Transverse colon (tissue), 4 donors: Measurements from ENCODE around the gene MBD5. TPM values are rescaled to one million over a fixed set of nuclear protein-coding genes. Genes with fewer than 3 reads are reported as not detected.

Experiments used
- DNase-seq: peaks from one replicate; pipeline ENCODE4 v3.0.0-alpha.2; 2019
- H3K27ac ChIP-seq, 4 donors: fragments of 200-600 bp; sonication (generic); 2 replicates each; pipeline ENCODE4 v1.5.1; 2016 to 2018; ENCODE audit warnings: inconsistent platforms in 4 of 4
- H3K27me3 ChIP-seq: fragments of 200-600 bp; sonication (generic); 2 replicates; pipeline ENCODE4 v1.5.1; 2017; ENCODE audit warnings: inconsistent platforms
- H3K36me3 ChIP-seq, 4 donors: fragments of 200-600 bp; sonication (generic); 2 replicates each; pipeline ENCODE4 v1.5.1; 2017 to 2019; ENCODE audit warnings: inconsistent platforms in 4 of 4
- H3K4me1 ChIP-seq, 4 donors: fragments of 200-600 bp; sonication (generic); 2 replicates each; pipeline ENCODE4 v1.5.1; 2017 to 2020; ENCODE audit warnings: inconsistent platforms in 4 of 4
- H3K4me3 ChIP-seq, 4 donors: fragments of 200-600 bp; sonication (generic); 1 replicate in 1 of 4; 2 replicates in 3 of 4; pipeline versions ENCODE4 v1.5.1 to v1.6.1; 2017 to 2019; ENCODE audit warnings: inconsistent platforms in 4 of 4
- H3K9me3 ChIP-seq, 2 donors: fragments of 200-600 bp; sonication (generic); 2 replicates each; pipeline ENCODE4 v1.5.1; 2017 to 2019; ENCODE audit warnings: inconsistent platforms in 2 of 2
- CTCF ChIP-seq, 5 experiments: fragments of 200-600 bp in 3 of 5; fragments of 450-650 bp in 2 of 5; sonication (generic) in 3 of 5; IDR thresholded peaks; 1 replicate in 2 of 5; 2 replicates in 3 of 5; pipeline ENCODE4 v1.5.1; 2016 to 2017; ENCODE audit warnings: antibody characterized with exemption in 5 of 5, inconsistent platforms in 3 of 5, mild to moderate bottlenecking in 2 of 5, moderate library complexity in 1 of 5
- EP300 ChIP-seq: sonication (generic); formaldehyde crosslinking; IDR thresholded peaks from one replicate; pipeline ENCODE4 v1.6.1; 2017; ENCODE audit warnings: antibody characterized with exemption, low read depth
- POLR2A ChIP-seq: fragments of 450-650 bp; IDR thresholded peaks from one replicate; pipeline ENCODE4 v1.6.1; 2016; ENCODE audit warnings: antibody characterized with exemption, mild to moderate bottlenecking, moderate library complexity
- POLR2AphosphoS5 ChIP-seq, 3 donors: sonication (generic); formaldehyde crosslinking; IDR thresholded peaks; one replicate each; pipeline ENCODE4 v1.6.1; 2016; ENCODE audit warnings: antibody characterized with exemption in 3 of 3
- WGBS, 2 donors: methylation state at CpG; one replicate each; pipeline ENCODE4 v1.1.5; 2018; ENCODE audit warnings: low coverage in 1 of 2; 5-methylcytosine and 5-hydroxymethylcytosine counted together
- in situ Hi-C, 4 donors: fragments of 200-750 bp; cut with MboI; loops; one replicate each; pipeline versions ENCODE4 v1.15.0 to v1.15.1; 2017; ENCODE audit warnings: low sequenced_read_pairs in 3 of 4, low pct_ligation_motif_present in 1 of 4, low pct_unique_long_range_greater_than_20kb in 1 of 4
- intact Hi-C: fragments of 100-400 bp; cut with DNase I; formaldehyde crosslinking; loops from one replicate; pipeline ENCODE4 v1.15.1; 2023; ENCODE audit warnings: low total_unique reads
- total RNA-seq, 4 donors: library from RNA; depleted of rRNA; stranded (reverse); fragments of >200 nt; gene quantifications; one replicate each; pipeline ENCODE4 v1.1.0, GENCODE V29; 2016

MBD5 gene
- total RNA-seq, 4 donors from 2014 or later: 29.9 to 67.3 (median 52.6) TPM

GRCh38 chr2:148302526-148302925 is 281.6 kb downstream of the MBD5 start:
- Histone ChIP-seq H3K4me1 (peaks cover 0 to 6% (median 3%) of the 10 kb centered on the region in 4 donors), H3K27ac (no peak overlapping the region), H3K4me3 (no peak overlapping the region), H3K36me3 (no peaks in the 10 kb centered on the region), H3K27me3 (no peaks in the 10 kb centered on the region), H3K9me3 (no peaks in the 10 kb centered on the region)
- WGBS, 2 donors: 87 to 94% methylated on average over 3 to 4 of the region's 4 CpGs
- no peak for DNase-seq
- in situ Hi-C loops: no loop called here
- intact Hi-C loops: no loop called here
- no peak for TF ChIP-seq POLR2A
- no peak for TF ChIP-seq CTCF (IDR thresholded peaks at IDR 0.05)
- no peak for TF ChIP-seq POLR2AphosphoS5 (IDR thresholded peaks at IDR 0.05)
- no peak for TF ChIP-seq EP300

- no peak overlapping the region for H3K4me3 ChIP-seq
- no peaks in the 10 kb centered on the region for H3K36me3 ChIP-seq
- peaks cover 0 to 6% (median 3%) of the 10 kb centered on the region in 4 donors for H3K4me1 ChIP-seq
- no peak overlapping the region for H3K27ac ChIP-seq
- in situ Hi-C loops: no loop called here
- H3K27me3 ChIP-seq: no peaks in the 10 kb centered on the region
- no peak for DNase-seq
- intact Hi-C loops: no loop called here
- 88 to 91% methylated on average over 2 of the region's 2 CpGs for WGBS, 2 donors
- TF ChIP-seq CTCF (IDR thresholded peaks at IDR 0.05) (no peak), EP300 (no peak), POLR2AphosphoS5 (IDR thresholded peaks at IDR 0.05) (no peak), POLR2A (no peak)
- no peaks in the 10 kb centered on the region for H3K9me3 ChIP-seq
These were observed 282.3 kb downstream of the MBD5 start for GRCh38 chr2:148303161-148303560.

- TF ChIP-seq CTCF (IDR thresholded peaks at IDR 0.05) (no peak), EP300 (no peak), POLR2A (no peak), POLR2AphosphoS5 (IDR thresholded peaks at IDR 0.05) (no peak)
- WGBS, 2 donors: 77 to 82% methylated on average over 2 to 5 of the region's 5 CpGs
These were observed 284.6 kb downstream of the MBD5 start for GRCh38 chr2:148305476-148305875.

GRCh38 chr2:148306027-148306426 is 285.1 kb downstream of the MBD5 start:
- in situ Hi-C loops: no loop called here
- H3K27me3 ChIP-seq: no peaks in the 10 kb centered on the region
- 95 to 100% methylated on average over 1 to 2 of the region's 2 CpGs for WGBS, 2 donors

More at GRCh38 chr2:148305476-148305875, 284.6 kb downstream of the MBD5 start:
- intact Hi-C loops (no loop called here), in situ Hi-C loops (no loop called here)
- Histone ChIP-seq H3K4me3 (no peak overlapping the region), H3K27ac (no peak overlapping the region), H3K27me3 (no peaks in the 10 kb centered on the region), H3K4me1 (peaks cover 0 to 6% (median 3%) of the 10 kb centered on the region in 4 donors), H3K36me3 (no peaks in the 10 kb centered on the region), H3K9me3 (no peaks in the 10 kb centered on the region)
- DNase-seq: no peak

More at GRCh38 chr2:148306027-148306426, 285.1 kb downstream of the MBD5 start:
- no peak for DNase-seq
- Histone ChIP-seq H3K36me3 (no peaks in the 10 kb centered on the region), H3K4me1 (peaks cover 0 to 6% (median 3%) of the 10 kb centered on the region in 4 donors), H3K4me3 (no peak overlapping the region), H3K9me3 (no peaks in the 10 kb centered on the region), H3K27ac (no peak overlapping the region)
- intact Hi-C loops: no loop called here
- TF ChIP-seq CTCF (IDR thresholded peaks at IDR 0.05) (no peak), POLR2A (no peak), EP300 (no peak)
